C1 segment of cervical spinal cord (tissue), 14 donors: Measurements from ENCODE around the gene GALNT1.

Source experiments
- DNase-seq, 14 donors: peaks; one replicate each; lab custom pipeline; 2025; lab: John Stamatoyannopoulos, UW

GALNT1 gene

DNA sequence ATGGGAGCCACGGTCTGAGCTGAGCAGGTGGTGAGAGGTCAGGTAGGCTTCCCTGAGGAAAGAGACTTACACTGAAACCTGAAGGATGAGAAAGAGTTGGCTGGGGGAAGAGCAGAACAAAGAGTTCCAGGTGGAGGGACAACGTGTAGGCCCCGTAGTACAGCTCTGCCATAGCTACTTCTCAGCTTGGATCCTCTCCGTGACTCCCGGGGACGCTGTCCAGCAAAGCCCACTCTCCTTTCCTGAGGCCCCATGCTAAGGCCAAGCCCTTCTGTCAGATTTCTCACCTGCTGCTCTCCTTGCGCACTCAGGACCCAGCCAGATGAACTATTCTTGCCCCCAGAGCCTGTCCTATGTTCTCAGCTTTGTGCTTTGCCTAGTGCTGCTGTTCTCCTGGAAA lies 173.8 kb downstream of the GALNT1 start:
- DNase-seq: no peak

DNA sequence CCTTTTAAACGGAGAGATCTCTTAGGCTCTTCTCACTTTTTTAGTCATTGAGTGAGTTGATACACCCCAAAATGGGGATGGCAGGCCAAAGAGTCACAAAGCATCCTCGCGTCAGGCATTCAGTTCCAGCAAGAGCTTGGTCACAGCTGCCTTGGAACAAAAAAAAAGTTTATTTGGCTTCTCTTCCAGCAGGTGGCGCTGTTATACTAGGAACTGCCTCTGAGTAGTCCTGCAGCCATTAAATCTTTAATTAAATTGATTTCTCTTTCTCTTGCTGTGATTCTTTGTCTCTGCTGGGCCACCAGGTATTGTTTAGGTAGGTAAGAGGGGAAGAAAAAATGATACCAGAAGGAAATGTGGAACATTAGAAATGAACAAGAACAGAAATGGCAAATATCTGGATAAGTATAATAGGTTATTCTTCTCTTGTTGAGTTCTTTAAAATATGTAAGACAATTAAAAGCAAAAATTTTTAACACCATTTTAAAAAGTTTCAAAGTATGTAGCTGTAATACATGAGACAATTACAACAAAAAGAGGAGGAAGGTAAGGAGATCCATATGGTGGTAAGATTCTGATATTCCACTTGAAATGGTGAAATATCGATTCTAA lies 175.1 kb downstream of the GALNT1 start:
- DNase-seq: peak in 7 of 14 donors; percentile 5 to 37 (median 25)
